Naive thymus-derived CD4-positive, alpha-beta T cell (primary cell): Measurements from ENCODE around the gene ZACN. TPM values are rescaled to one million over a fixed set of nuclear protein-coding genes. Genes with fewer than 3 reads are reported as not detected.

Experiments
- ATAC-seq: fragments of 150-1000 bp; cut with Tn5 transposase; 2 replicates; pipeline ENCODE4 v1.10.0; 2021; ENCODE audit warnings: mild to moderate bottlenecking, moderate library complexity
- CTCF ChIA-PET: fragments of 350-600 bp; sonication (Branson Sonifier 250); formaldehyde crosslinking; loops from one replicate; lab custom pipeline; 2021; ENCODE audit warnings: antibody characterized with exemption; lab: Charles Lee
- POLR2A ChIA-PET: fragments of 350-600 bp; sonication (Branson Sonifier 250); formaldehyde crosslinking; loops from one replicate; lab custom pipeline; 2021; ENCODE audit warnings: antibody characterized with exemption, inconsistent platforms; lab: Charles Lee
- DNase-seq, 9 donors: peaks; one replicate each; pipeline versions ENCODE4 v3.0.0 to v3.0.0-alpha.2; 2020 to 2022; ENCODE audit warnings: mixed read lengths in 1 of 9
- H3K27ac ChIP-seq: one replicate; pipeline ENCODE4 v1.7.0; 2013; ENCODE audit warnings: mild to moderate bottlenecking, low read depth, low read length, moderate library complexity
- H3K27me3 ChIP-seq, 2 donors: one replicate each; pipeline ENCODE4 v1.7.0; 2013; ENCODE audit warnings: low read length in 2 of 2, mild to moderate bottlenecking in 2 of 2, moderate library complexity in 2 of 2; ENCODE audit not compliant: control insufficient read depth in 2 of 2, insufficient read depth in 2 of 2
- H3K36me3 ChIP-seq, 3 experiments: 1 replicate in 2 of 3; 2 replicates in 1 of 3; pipeline ENCODE4 v1.7.0; 2013; ENCODE audit warnings: low read length in 3 of 3, mild to moderate bottlenecking in 3 of 3, moderate library complexity in 1 of 3; ENCODE audit not compliant: insufficient read depth in 3 of 3, control insufficient read depth in 2 of 3
- H3K4me1 ChIP-seq, 2 donors: one replicate each; pipeline ENCODE4 v1.7.0; 2013; ENCODE audit warnings: low read length in 2 of 2, mild to moderate bottlenecking in 2 of 2, moderate library complexity in 1 of 2; ENCODE audit not compliant: control insufficient read depth in 2 of 2, insufficient read depth in 2 of 2
- H3K4me3 ChIP-seq: 2 replicates; pipeline ENCODE4 v1.7.0; 2013; ENCODE audit warnings: mild to moderate bottlenecking, low read length
- H3K9me3 ChIP-seq, 3 experiments: 1 replicate in 2 of 3; 2 replicates in 1 of 3; pipeline ENCODE4 v1.7.0; 2013; ENCODE audit warnings: low read length in 3 of 3; ENCODE audit not compliant: control insufficient read depth in 2 of 3
- H3K27ac Mint-ChIP-seq, 9 donors: one replicate each; pipeline ENCODE4 v1.8.0; 2020 to 2022; ENCODE audit warnings: mixed read lengths in 9 of 9, mild to moderate bottlenecking in 8 of 9, moderate library complexity in 5 of 9, inconsistent platforms in 2 of 9
- H3K27me3 Mint-ChIP-seq, 5 donors: one replicate each; pipeline ENCODE4 v1.8.0; 2021 to 2022; ENCODE audit warnings: mixed read lengths in 5 of 5, mild to moderate bottlenecking in 1 of 5
- H3K36me3 Mint-ChIP-seq, 5 donors: one replicate each; pipeline ENCODE4 v1.8.0; 2020 to 2022; ENCODE audit warnings: mixed read lengths in 5 of 5, mild to moderate bottlenecking in 3 of 5, inconsistent platforms in 1 of 5
- H3K4me1 Mint-ChIP-seq, 7 donors: one replicate each; pipeline ENCODE4 v1.8.0; 2020 to 2022; ENCODE audit warnings: mixed read lengths in 7 of 7, mild to moderate bottlenecking in 3 of 7, inconsistent platforms in 1 of 7
- H3K4me3 Mint-ChIP-seq, 10 donors: one replicate each; pipeline ENCODE4 v1.8.0; 2020 to 2022; ENCODE audit warnings: mild to moderate bottlenecking in 10 of 10, mixed read lengths in 10 of 10, moderate library complexity in 6 of 10, inconsistent platforms in 2 of 10
- H3K9me3 Mint-ChIP-seq, 11 donors: one replicate each; pipeline ENCODE4 v1.8.0; 2020 to 2022; ENCODE audit warnings: mixed read lengths in 11 of 11, mild to moderate bottlenecking in 4 of 11, inconsistent platforms in 1 of 11, moderate library complexity in 1 of 11
- intact Hi-C, 2 donors: fragments of 100-400 bp; cut with micrococcal nuclease; formaldehyde crosslinking; loops; one replicate each; pipeline ENCODE4 v1.15.1; 2023
- polyA plus RNA-seq, 2 donors: library from polyadenylated mRNA; unstranded; fragments of 300-500 nt; fragmentation: Illumina TruSeq; gene quantifications; one replicate each; pipeline ENCODE4 v1.2.3, GENCODE V29; 2021
- total RNA-seq, 6 experiments: library from RNA in 5 of 6; stranded (reverse) in 5 of 6; gene quantifications; 1 replicate in 5 of 6; 2 replicates in 1 of 6; pipeline ENCODE4 v1.2.3 and lab custom pipeline; 2021 to 2026

Gene ZACN
- total and polyA plus RNA-seq, 7 experiments from 2014 or later = 0.24 to 4.6 (median 0.72) TPM; not detected in 1

DNA sequence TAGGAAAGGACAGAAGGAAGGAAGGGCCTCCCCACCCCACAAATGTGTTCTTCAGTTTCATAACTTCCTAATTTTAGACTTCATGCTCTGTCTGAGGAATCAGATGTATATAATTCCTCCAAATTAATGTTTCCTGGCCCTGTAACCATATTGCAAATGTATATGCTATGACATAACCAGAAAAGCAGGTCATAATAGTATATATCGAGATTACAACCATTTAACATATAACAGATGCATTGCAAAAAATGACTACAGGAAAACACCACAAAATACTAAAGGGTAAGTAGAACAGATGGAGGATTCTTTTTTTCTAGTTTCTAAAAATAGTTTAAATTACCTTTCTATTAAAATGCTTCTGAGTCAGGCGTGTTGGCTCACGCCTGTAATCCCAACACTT is 27.7 kb downstream of the ZACN start:
- DNase-seq (no peak), ATAC-seq (no peak)
- Mint-ChIP-seq H3K9me3 (no peaks in the 10 kb centered on the region), H3K27me3 (no peaks in the 10 kb centered on the region), H3K4me1 (peaks cover 4 to 31% (median 20%) of the 10 kb centered on the region in 7 donors), H3K4me3 (no peak overlapping the region), H3K36me3 (peaks cover 0 to 2% (median under 1%) of the 10 kb centered on the region in 5 donors), H3K27ac (no peak overlapping the region)
- Histone ChIP-seq H3K36me3 (peaks cover 0 to 5% (median 1%) of the 10 kb centered on the region in 3 experiments), H3K9me3 (no peaks in the 10 kb centered on the region), H3K27me3 (no peaks in the 10 kb centered on the region), H3K4me3 (no peak overlapping the region), H3K27ac (no peak overlapping the region), H3K4me1 (peaks cover 6 to 16% of the 10 kb centered on the region in 2 donors)
- intact Hi-C loops = loop anchor here in 1 of 2 donors (1.0 to 10.0 kb wide), 2 partner anchors 92 to 398 kb away; partner anchors contain the start of gene RHBDF2
- POLR2A ChIA-PET = no interaction called here
- CTCF ChIA-PET = interaction anchor here (0.5 to 2.2 kb wide), 5 partner anchors 13 to 302 kb away, joined by 3 to 6 read pairs (median 4); no protein-coding TSS in a partner anchor

DNA sequence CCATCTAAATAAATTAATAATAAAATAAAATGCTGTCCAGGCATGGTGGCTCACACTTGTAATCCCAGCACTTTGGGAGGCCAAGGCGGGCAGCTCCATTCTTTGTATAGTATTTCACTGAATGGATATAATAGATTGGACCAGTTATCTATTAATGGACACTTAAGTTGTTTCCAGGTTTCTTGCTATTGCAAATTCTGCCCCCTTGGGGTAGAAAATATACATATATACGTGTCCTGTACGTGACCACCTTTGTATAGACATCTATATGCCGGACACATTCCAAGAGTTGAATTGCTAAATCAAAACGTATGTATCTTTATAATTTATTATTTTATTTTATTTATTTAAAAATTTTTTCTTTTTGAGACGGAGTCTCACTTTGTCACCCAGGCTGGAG is 28.5 kb downstream of the ZACN start:
- Histone ChIP-seq H3K36me3 (no peaks in the 10 kb centered on the region), H3K27me3 (no peaks in the 10 kb centered on the region), H3K27ac (no peak overlapping the region), H3K9me3 (no peaks in the 10 kb centered on the region), H3K4me3 (no peak overlapping the region), H3K4me1 (peaks cover 6 to 10% of the 10 kb centered on the region in 2 donors)
- no peak for ATAC-seq
- intact Hi-C loops = loop anchor here in 1 of 2 donors (1.0 to 10.0 kb wide), 2 partner anchors 93 to 397 kb away; partner anchors contain the start of gene RHBDF2
- peaks cover 0 to 4% (median 0%) of the 10 kb centered on the region in 5 donors for H3K27me3 Mint-ChIP-seq
- ChIA-PET POLR2A (interaction anchor here (0.7 kb wide), 1 partner anchor 12 kb away, joined by 3 read pairs; no protein-coding TSS in a partner anchor), CTCF (interaction anchor here (0.5 to 1.8 kb wide), 4 partner anchors 72 to 245 kb away, joined by 3 to 6 read pairs (median 4); no protein-coding TSS in a partner anchor)
- H3K4me3 Mint-ChIP-seq = no peak overlapping the region
- peaks cover 0 to 24% (median 14%) of the 10 kb centered on the region in 7 donors for H3K4me1 Mint-ChIP-seq
- no peak for DNase-seq
- no peaks in the 10 kb centered on the region for H3K9me3 Mint-ChIP-seq
- no peaks in the 10 kb centered on the region for H3K36me3 Mint-ChIP-seq
- H3K27ac Mint-ChIP-seq = no peak overlapping the region

GRCh38 chr17:76111956-76112355 is 33.0 kb downstream of the ZACN start:
- H3K4me1 ChIP-seq = no peaks in the 10 kb centered on the region
- DNase-seq = no peak
- no peaks in the 10 kb centered on the region for H3K9me3 ChIP-seq
- Mint-ChIP-seq H3K36me3 (no peaks in the 10 kb centered on the region), H3K27ac (peak overlapping the region in 1 of 9 donors; percentile 20), H3K4me1 (no peaks in the 10 kb centered on the region), H3K27me3 (peaks cover 0 to 12% (median 0%) of the 10 kb centered on the region in 5 donors), H3K9me3 (peaks cover 0 to 4% (median 0%) of the 10 kb centered on the region in 11 donors), H3K4me3 (no peak overlapping the region)
- CTCF ChIA-PET = interaction anchor here (0.6 to 1.4 kb wide), 3 partner anchors 12 to 188 kb away, joined by 3 to 4 read pairs (median 3); no protein-coding TSS in a partner anchor
- no peak for ATAC-seq
- H3K36me3 ChIP-seq = no peaks in the 10 kb centered on the region
- no peaks in the 10 kb centered on the region for H3K27me3 ChIP-seq
- POLR2A ChIA-PET = interaction anchor here (0.7 kb wide), 1 partner anchor 22 kb away, joined by 3 read pairs; no protein-coding TSS in a partner anchor
- no peak overlapping the region for H3K4me3 ChIP-seq
- no peak overlapping the region for H3K27ac ChIP-seq
- intact Hi-C loops = no loop called here

DNA sequence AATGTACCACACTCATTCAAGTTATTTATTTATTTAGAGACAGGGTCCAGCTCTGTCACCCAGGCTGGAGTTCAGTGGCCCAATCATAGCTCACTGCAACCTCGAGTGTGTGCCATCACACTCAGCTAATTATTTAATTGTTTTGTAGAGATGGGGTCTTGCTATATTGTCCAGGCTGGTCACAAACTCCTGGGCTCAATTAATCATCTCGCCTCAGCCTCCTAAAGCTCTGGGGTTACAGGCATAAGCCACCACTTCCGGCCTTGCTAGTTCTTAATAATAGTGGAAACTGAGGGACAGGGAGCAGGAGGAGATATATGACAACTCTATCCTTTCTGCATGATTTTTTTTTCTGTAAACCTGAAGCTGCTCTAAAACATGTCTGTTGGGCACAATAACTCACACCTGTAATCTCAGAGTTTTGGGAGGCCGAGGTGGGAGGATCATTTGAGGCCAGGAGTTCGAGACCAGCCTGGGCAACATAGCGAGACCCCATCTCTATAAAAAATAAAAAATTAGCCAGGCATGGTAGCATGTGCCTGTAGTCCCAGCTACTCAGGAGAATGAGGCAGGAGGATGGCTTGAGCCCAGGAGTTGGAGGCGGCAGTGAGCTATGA is 36.3 kb downstream of the ZACN start:
- peaks cover 0 to 12% (median 0%) of the 10 kb centered on the region in 5 donors for H3K27me3 Mint-ChIP-seq
- POLR2A ChIA-PET = interaction anchor here (0.6 to 1.6 kb wide), 4 partner anchors 11 to 224 kb away, joined by 3 to 5 read pairs (median 4); no protein-coding TSS in a partner anchor

GRCh38 chr17:76119409-76120371 is 40.7 kb downstream of the ZACN start:
- Mint-ChIP-seq H3K27ac (peak overlapping the region in 4 of 9 donors; percentile 7 to 72 (median 34)), H3K9me3 (peaks cover 0 to 2% (median 0%) of the 10 kb centered on the region in 11 donors), H3K27me3 (no peaks in the 10 kb centered on the region), H3K4me1 (peaks cover 4 to 26% (median 13%) of the 10 kb centered on the region in 7 donors), H3K36me3 (no peaks in the 10 kb centered on the region), H3K4me3 (no peak overlapping the region)
- H3K27me3 ChIP-seq = no peaks in the 10 kb centered on the region
- ATAC-seq = no peak
- ChIA-PET POLR2A (interaction anchor here (0.6 to 1.9 kb wide), 5 partner anchors 15 to 165 kb away, joined by 3 to 5 read pairs (median 4); partner anchors contain the start of gene EXOC7), CTCF (interaction anchor here (0.5 to 13.6 kb wide), 13 partner anchors 10 to 184 kb away, joined by 3 to 191 read pairs (median 6); partner anchors contain the start of gene EXOC7)
- intact Hi-C loops = loop anchor here in 1 of 2 donors (5.0 kb wide), 1 partner anchor 178 kb away; no protein-coding TSS in a partner anchor
- no peak overlapping the region for H3K27ac ChIP-seq
- no peaks in the 10 kb centered on the region for H3K36me3 ChIP-seq
- no peak overlapping the region for H3K4me3 ChIP-seq
- peaks cover 0 to 19% of the 10 kb centered on the region in 2 donors for H3K4me1 ChIP-seq
- no peak for DNase-seq
- H3K9me3 ChIP-seq = no peaks in the 10 kb centered on the region

More for the DNA sequence above, 36.3 kb downstream of the ZACN start:
- no peak overlapping the region for H3K4me3 ChIP-seq
- H3K9me3 ChIP-seq = no peaks in the 10 kb centered on the region
- no peaks in the 10 kb centered on the region for H3K36me3 ChIP-seq
- H3K4me3 Mint-ChIP-seq = no peak overlapping the region
- H3K36me3 Mint-ChIP-seq = no peaks in the 10 kb centered on the region
- ATAC-seq (no peak), DNase-seq (no peak)
- H3K4me1 ChIP-seq = no peaks in the 10 kb centered on the region
- no peaks in the 10 kb centered on the region for H3K4me1 Mint-ChIP-seq
- no peak overlapping the region for H3K27ac Mint-ChIP-seq
- H3K9me3 Mint-ChIP-seq = peaks cover 0 to 4% (median 0%) of the 10 kb centered on the region in 11 donors
- H3K27ac ChIP-seq = no peak overlapping the region
- no peaks in the 10 kb centered on the region for H3K27me3 ChIP-seq
- intact Hi-C loops = no loop called here
- CTCF ChIA-PET = interaction anchor here (0.6 to 13.6 kb wide), 6 partner anchors 9 to 179 kb away, joined by 3 to 191 read pairs (median 3); no protein-coding TSS in a partner anchor
